GM10847 (cell line): ENCODE results near the gene SLC6A13.

ENCODE experiments used
- POLR2A ChIP-seq: IDR thresholded peaks from 2 replicates; pipeline ENCODE4 v1.6.1; 2011; ENCODE audit not compliant: insufficient read length; ENCODE audit errors: extremely low read depth

The SLC6A13 gene

DNA sequence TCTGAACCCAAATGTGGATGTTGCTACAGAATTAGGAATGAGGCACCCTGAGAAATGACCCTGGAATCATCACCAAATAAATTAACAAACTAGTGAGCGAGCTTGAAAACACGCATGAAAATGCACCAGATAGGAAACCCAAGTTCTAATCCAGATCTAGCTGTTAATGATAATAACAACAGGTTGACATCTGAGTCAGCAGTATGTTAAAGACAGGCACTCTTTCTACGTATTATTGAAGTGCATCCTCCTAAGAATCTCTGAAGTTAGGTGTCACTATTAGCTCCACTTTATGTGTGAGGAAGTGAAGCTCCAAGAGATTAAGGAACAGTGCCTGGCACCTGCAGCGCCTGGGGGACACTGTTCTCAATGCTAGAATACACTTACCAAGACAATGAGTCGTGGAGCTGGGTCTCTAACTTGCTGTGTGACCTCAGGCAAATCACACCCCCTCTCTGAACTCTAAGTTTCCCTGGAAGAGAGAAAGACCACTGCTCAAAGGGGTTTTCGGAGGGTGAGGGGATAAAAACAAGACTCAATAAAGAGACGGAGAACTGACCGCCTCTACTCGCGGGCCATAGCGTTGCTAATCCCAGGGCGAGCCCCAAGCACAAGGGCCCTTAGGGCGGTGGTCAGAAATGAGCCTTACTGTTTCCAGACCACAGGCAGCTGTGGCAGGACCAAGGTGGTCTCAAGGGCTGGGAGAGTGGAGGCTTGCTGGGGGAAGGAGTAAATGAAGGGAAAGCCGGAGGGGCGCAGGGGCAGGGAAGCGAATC lies 50.8 kb downstream of the SLC6A13 start:
- no peak for TF ChIP-seq POLR2A

DNA sequence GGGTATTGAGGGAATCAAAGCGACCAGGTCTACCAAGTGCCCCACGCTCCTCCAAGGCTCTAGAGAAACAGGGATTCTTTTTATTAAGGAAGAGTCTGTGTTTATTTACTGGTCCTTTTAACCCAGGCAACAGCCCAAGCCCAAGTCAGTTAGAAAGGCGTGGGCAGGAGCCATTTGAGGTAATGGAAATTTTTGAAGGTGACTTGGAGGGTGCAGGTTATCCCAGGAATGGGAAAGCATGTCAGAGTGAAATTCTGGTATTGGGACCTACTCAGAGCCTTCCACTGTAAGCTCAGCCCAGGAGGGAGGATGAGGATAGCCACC lies 51.5 kb downstream of the SLC6A13 start:
- no peak for TF ChIP-seq POLR2A

DNA sequence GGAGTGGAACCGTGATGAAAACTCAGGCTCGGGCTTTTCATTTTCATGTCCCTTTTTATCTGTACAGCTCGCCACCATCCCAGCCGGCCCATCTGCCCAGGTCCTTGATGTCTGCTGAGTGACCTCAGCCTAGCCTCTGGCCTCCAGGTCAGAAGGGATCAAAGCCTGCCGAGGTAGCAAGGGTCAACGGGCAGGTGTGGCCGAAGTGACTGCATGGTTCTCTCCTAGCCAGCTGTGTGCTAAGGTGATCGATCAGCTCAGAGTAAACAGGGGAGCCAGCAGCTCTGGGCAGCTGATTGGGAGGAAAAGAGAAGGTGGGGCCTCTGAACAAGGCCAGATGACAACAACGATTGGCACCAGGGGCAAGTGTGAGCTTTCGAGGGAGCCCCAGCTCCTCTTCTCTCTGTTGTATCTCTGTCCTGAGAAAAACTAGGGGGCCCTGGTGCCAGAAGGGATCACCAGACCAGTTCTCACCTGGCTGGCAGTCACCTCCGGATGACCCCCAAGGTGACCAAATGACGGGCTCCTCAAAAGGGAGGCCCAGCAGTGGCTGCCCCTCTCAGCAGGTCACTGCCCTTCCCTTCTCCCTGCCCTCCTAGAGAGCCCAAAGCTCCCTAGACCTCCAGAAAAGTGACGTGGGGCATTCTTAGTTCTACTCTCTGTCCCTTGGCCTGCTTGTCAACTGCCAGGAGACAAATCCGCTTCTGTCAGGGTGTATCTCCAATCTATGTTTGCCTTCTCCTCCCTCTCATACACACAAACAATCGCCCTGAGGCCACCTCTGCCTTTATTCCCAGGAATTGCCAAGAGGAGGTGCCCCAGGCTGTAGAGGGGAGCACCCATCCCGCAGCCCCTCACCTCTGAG lies 52.1 kb downstream of the SLC6A13 start:
- no peak for TF ChIP-seq POLR2A

DNA sequence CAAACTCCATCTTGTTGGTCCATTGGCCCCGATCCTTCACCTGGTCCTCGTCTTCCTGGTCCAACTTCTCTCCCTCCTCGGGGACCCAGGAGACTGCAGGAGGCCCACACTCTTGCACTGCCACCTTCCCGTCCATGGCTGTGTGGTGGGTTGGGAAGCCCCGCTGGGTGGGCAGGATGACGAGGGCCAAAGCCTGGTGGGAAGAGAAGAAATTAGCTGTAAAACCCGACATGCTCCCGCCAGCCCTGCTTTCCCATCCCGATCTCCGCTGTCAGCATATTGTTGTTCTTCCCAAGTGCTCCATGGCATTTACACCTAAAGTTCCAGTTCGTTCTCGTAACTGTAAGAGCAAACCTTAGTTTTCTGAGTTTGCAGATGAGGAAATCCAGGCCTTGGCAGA lies 52.8 kb downstream of the SLC6A13 start:
- no peak for TF ChIP-seq POLR2A

DNA sequence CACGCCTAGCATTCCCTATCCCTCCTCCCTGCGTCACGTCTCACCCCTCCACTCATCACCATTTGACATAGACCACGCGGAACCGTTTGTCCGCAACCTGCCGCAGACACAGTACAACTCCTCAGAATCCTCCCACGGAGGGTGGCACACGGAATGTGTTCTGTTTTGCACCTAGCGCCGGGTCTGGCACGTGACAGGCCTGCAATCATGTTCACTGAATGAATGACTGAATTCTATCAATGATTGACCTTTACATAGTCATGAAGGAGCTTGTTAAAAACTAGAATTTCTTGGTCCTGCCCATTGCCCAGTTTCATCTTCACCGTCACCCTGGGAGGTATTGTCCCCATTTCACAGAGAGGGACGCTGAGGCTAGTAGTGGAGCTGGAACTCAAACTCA lies 53.4 kb downstream of the SLC6A13 start:
- no peak for TF ChIP-seq POLR2A

DNA sequence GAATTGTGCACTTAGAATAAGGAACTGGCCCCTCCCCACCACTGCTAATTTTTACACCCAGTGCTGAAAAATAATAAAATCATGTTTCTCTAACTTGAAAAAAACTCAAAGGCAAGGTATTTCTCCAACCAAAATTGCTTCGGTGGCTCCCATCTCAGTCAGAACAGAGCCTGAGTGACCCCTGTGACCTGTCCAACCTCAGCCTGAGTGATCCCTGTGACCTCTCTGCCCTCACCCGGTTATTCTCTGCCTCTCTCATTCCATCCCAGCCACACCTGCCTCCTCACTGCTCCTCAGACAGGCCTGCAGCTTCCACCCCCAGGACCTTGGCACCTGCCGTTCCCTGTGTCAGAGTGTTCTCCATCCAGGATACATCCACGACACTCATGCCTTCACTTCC lies 53.8 kb downstream of the SLC6A13 start:
- TF ChIP-seq POLR2A = no peak

DNA sequence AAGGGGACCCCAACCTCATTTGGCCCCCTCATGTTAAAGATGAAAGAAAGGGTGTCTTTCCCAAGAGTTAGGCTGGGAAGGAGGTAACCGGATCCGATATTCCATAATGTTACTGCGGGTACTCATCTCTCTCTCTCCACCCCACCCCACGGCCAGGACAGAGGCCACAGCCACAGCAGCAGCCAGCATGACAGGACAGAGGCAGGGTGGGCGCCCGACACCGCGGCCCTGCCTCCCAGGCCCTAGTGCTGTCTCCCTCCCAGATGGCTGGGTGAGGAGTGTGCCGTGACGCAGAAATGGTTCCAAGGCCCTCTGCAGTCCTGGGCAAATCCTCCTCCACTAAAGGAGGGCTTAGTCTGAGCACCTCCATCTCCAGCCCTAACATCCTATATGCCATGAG lies 54.8 kb downstream of the SLC6A13 start:
- no peak for TF ChIP-seq POLR2A

DNA sequence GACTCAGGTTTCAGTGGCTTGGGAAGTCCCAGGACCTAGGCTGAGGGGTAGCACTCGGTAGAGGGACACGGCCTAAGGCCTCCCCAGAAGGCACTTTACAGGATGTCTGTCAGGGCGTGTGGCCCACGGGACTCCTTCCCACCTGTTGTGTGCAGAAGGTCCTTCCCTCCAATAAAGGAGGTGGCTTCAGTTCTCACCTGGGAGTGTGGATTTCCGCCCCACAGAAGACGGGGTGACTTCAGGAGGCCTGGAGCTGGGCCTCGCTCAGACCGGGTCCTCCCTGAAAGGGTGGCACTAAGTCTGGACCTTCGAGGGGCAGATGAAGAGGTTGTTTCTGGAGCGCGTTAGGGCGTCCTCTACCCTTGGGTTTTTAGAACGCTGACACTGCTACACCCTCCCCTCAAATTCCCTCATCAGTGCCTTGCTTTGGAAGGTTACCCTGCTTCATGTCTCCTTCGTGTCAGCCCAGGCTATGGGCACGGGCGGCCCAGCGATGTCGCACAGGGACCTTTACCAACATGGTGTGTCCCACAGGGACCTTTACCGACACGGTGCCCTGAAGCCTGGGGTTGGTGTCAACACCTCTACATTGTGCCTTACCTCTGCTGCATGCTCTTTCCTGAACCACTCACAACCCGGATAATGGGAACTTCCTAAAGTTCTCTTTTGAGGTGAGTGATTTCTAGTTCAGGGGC lies 55.7 kb downstream of the SLC6A13 start:
- TF ChIP-seq POLR2A = no peak

DNA sequence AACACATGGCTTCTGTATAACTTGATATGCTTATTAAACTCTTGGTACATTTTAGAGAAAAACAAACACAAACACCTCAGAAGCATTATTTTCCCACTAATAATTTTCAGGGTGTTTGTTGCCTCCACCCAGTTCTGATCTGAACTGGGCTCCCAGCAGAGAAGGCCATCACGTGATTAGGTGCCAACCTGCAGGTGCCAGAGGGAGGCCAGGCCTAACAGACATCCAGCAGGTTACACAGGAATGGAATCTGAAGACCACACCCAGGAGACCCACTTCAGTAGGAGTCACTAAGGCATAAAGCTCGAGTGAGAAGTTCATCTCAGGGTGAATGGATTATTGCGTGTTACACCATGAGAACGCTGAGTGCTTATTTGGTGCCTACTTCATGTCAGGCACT lies 57.6 kb downstream of the SLC6A13 start:
- no peak for TF ChIP-seq POLR2A

DNA sequence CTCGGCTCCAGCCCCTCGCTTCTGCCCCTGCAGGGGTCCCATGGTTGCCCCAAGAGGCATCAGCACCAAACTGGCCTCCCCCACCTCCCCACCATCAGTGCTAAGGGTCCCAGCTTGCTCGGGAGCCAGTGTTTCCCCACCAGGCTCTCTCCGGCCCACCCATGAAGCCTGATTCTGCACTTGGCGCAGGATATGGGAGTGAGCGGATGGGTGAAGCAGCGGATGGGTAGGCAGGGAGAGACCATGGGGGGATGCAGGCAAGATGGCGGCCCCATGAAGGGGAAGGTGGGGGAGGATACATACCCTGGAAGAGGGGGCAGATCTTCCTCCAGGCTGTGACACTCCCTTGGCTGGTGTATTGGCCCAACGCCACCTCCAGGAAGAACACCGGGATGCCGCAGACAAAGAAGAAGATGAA lies 58.4 kb downstream of the SLC6A13 start:
- no peak for TF ChIP-seq POLR2A

DNA sequence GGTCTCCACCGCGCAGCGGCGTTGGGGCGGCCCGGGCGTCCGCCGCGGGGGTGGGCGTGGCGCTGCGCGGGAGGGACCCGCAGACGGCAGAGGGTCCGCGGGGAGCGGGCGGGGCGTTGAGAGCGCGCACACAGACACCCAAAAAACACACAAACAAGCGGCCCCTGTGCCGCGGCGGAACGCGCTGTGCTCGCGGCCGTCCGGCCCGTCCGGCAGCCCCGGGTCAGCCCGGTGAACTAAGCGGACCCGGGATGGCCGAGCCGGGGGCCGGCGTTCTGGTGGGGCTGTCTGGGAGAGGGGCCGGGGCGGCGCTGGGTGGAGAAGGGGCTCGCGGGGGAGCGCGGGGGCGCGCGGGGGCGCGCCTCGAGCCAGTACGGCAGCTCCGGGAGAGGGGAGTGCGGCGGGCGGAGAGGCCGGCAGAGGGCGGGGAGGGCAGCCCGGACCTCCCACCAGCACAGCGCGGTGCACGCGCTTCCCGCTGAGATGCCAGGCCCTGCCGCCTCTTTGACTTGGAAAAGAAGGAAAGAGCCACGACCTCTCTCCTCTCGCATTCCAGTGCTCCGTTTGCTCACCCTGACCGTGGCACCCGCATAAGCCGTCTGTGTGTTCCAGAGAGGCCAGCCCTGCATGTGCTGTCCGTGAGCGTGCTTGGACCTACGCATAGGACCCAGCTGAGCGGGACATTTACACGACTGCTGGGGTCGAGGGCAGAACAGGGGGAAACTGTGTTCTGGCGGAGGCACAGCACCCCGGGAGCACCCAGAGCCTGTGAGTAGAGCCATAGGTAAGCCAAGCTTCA lies 59.0 kb downstream of the SLC6A13 start:
- no peak for TF ChIP-seq POLR2A

DNA sequence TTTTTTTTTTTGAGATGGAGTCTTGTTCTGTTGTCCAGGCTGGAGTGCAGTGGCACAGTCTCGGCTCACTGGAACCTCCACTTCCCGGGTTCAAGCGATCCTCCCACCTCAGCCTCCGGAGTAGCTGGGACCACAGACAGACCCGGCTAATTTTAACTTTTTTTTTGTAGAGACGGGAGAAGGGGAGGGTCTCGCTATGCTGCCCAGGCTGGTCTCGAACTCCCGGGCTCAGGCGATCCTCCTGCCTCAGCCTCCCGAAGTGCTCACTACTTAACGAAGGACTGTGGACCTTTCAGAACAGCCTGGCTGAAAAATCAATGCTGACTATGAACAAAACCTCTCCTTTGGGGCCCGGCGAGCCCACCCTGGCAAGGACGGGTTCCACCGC lies 59.6 kb downstream of the SLC6A13 start:
- no peak for TF ChIP-seq POLR2A

DNA sequence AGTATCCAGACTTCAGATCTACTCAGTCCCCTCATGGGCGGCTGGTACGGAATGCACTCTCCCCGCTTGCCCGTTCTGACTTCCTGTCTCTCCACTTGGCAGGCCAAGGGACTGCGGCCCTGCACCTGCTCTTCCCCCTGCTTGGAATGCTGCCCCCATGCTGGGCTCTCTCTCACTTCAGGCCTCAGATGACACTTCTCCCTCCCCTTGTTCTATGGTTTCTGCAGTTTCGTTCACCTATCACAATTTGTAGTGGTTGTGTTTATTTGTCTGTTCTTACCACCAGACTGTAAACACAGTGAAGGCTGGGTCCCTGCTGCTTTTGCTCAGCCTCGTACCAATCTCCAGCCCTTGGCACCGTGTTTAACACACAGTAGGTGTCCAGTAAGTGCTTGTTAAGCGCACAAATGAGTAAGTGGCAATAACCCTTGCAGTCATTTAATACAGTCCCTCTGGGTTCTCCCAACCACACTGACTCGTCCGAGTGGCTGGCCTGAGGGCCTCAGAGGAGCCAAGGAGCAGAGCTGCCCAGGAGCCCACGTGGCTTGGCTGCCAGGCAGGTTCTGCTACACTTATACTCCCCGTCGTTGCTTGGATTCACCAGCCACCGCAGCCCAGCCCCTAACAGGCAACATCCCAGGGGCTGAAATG lies 60.4 kb downstream of the SLC6A13 start:
- TF ChIP-seq POLR2A = no peak

DNA sequence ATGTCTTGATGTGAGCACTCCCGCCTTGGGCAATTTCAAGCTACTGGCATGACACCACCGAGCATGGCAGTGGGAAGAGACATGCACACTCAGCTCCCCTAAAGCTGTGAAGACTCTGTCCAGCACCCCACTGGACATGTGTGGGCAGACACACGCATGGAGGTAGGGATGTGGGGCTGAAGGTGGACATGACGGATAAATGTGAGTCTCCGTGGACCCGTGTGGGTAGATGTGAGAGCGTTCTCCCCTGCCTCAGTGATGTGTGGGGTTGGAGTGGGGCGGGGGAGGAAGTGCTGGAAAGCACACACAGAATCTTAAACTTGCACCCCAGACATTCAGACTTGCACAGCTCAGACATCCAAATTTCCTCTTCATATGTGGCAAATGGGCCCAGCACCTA lies 61.3 kb downstream of the SLC6A13 start:
- TF ChIP-seq POLR2A = no peak

DNA sequence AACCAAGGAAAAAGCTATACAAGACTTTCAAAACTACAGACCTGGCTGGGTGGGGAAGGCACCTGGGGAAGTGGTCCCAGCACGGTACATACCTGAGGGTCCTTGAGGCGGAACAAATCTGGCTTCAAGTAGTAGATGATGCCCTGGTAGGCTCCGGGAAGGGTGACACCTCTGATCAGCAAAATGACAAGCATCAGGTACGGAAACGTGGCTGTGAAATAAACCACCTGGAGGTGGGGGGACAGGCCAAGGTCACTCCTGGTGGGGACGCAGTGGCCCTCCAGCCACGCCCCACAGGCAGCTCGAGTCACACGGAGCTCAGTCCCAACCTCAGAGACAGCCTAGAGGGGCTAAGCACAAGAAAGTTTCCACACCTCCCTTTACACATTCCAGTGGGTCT lies 63.9 kb downstream of the SLC6A13 start:
- TF ChIP-seq POLR2A = no peak
